RCC 7860 (cell line): Measurements from ENCODE around the gene YY1.
A peak's percentile ranks its signal among the peaks of the same experiment; 100 is the strongest.
"Not testable (repeated sequence)": the region's sequence is repeated elsewhere in the genome, so short reads cannot be mapped to it uniquely, and the experiment has no call there.

Source experiments
- DNase-seq: peaks from one replicate; pipeline ENCODE4 v3.0.0-alpha.2; 2015; ENCODE audit warnings: low spot score
- FAIRE-seq: peaks from 2 replicates; lab custom pipeline; 2012; peaks lifted over from hg19 to GRCh38; lab: Jason Lieb, UNC

Gene YY1

DNA sequence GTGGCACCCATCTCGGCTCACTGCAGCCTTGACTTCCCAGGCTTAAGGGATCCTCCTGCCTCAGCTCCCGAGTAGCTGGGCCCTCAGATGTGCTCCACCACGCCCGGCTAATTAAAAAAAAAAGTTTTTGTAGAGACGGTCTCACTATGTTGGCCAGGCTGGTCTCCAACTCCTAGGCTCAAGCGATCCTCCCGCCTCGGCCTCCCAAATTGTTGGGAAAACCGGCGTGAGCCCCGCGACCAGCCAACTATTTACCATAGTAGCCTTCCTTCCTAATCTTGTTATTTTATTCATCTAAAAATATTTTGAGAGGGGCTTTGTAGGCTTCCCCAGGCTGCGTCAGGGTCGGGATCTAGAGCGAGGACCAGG, 25.4 kb upstream of the YY1 start:
- FAIRE-seq (no peak), DNase-seq (no peak)

DNA sequence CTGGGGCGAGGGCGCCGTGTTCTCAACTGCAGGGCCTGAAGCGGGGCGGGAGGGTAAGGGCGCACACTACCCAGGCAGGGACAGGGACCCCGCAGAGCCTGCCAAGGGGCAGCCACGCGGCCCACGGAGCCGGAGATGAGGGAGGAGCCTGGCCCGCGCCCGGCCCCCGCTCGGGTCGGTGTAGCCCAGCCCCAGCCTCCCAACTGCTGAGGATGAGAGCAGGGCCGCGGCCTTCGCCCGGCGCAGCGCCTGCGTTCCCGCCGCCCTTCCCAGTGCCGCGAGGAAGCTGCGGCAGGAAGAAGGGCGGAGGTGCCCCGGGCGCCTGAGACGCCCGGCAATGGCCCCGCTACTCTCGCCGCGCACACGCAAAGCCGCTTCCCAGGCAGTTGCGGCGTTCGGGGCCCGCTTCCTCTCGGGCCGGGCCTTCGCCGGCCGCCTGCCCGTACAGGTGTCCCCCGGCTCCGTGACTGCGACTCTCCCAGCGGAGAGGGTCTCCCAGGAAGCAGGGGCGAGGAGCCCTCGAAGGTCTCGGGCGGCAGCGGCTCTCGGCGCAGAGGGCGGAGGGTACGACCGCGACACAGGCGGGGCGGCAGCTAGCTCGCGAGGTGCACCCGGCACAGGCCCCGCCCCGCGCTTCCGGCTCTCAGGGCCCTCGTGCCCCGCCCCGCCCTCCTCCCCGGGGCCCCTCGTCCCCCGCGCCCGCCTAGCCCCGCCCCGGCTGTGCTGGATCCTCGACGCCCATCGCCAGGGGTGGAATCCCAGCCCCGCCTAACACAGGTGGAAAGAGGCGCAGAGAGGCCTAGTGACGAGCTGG, 24.8 kb upstream of the YY1 start:
- FAIRE-seq = no peak
- peak; percentile 29 for DNase-seq

DNA sequence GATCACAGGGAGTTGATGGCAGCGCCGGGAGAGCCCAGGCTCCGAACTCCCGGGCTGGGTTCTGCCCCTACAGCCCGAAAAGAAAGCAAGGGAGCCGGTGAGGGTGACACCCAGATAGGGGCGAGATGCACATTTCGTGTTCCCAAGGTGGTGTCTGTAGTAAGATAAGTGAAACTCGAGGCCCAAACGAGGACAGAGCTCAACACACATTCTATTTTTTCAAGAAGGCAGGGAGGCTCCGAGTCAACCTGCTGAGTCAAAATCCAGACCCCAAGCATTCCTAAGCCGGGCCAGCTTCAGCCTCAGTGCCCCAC, 24.2 kb upstream of the YY1 start:
- FAIRE-seq (no peak), DNase-seq (no peak)

DNA sequence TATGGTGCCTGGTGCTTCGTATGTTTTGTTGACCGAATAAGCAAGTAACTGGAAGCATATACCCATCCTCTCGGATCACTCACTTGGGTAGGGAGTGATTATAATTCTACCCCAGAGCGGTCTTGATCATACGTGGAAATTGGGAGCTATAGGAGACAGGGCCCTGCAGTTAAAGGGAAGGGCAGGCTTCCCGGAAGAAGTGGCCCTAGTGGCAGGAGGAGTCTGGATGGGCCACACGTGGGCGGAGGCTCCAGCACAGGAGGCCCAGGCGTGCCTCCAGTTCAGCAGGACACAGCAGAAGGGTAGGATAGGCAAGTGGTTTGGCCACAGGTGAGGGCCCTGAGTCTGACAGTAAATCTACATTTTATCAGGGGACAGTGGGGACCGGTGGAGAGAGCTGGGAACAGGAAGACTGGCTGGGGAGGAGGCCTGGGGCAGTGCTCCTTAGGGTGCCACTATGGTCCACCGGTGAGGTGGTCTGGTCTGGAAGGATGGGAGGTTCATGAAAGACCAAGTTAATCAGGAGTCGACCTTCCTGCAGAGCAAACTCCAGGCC, 23.5 kb upstream of the YY1 start:
- DNase-seq = no peak
- FAIRE-seq = no peak

DNA sequence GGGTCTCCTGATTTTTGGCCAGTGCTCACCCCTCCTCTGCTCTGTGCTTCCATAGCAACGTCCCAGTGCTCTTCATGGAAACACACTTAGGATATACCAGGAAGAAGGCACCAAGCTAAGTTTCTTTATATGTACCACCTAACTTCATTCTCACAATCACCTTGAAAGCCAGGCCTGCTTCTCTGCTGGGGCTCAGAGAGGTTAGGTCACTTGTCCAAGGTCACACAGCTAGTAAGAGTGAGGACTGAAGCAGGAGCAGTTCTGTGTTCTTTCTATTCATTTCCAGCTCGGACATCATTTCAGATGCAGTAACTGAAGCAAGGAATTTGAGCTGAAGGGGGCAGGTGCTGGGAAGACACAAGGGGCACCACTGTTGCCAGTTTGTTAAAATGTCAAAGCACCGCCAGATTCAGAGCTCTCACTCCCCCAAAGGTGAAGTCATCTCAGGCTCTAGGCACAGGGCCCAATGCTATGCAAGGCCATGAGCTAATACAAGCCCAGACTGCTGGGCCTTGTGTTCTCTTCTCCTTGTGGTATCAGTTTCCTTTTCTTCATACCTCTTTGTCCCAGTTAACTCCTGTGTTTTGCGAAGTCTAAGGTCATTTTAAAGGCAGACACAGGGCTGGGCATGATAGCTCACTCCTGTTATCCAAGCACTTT, 19.7 kb upstream of the YY1 start:
- no peak for FAIRE-seq
- no peak for DNase-seq

DNA sequence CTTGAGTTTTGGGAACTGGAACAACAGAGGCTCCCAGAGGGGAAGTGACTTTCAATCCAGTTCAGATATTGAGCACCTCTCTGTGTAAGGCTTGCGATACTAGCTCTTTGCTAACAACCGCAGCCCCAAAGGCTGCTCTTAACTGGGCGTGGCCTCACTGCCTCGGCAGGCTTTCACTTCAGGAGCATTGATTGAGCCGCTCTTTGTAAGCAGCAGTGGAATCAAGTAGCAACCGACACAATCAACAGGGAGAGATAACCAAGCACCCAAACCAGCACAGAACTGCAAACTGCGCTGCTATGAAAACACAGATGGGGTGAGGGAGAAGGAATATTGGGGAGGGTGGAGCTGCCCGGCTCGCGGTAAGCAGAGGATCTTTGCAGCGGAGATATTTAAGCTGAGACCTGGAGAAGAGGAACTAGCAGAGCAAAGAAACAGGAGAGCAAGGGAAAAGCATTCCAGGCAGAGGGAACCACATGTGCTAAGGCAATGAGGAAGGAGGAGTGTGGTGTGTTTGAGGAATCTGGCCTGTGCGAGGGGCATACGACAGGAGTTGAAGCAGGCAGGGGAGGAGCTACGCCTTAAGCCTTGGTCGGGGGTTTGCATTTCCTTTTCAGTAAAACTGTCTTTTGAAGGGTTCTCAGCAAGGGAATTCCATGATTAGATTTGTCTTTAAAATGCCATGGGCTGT, 17.3 kb upstream of the YY1 start:
- DNase-seq (no peak), FAIRE-seq (no peak)

DNA sequence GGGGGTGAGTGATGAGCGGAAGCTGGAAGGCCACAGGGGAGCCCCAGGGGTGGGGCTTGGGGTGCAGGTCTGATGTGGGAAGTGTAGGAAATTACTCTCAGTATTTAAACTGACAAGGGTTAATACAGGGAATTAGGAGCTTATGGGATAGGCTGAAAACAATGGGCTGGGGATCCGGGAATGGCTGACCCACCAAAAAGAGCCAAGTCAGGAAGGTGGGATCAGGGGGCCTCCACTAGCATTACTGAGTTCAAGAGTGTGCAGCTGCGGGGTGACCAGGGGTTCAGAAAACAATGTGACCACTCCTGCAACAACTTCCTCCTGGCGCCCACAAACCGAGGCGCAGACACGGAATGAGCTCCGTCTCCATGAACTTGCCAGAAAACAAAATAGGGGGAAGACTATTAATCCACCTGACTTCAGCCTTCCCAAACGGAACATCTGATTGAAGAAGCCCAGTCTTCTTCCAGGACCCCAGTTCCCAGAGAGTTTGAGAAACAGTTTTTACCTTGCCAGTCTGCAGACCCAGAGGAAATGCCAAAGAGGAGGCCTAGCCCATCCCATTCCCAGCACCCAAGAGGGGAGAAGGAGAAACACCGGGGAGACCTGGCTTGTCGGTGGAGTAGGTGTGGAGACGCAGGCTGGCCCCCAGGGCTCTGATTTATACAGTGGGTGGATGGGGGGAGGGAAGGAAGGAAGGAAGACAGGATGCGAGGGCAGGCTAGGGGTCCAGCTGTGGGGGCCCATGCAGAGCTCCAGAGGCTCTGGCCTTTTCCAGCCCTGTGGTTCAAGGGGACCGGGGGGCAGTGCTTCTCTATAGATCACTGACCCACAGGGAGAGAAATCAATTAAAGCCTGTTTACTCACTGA, 16.5 kb upstream of the YY1 start:
- FAIRE-seq (no peak), DNase-seq (no peak)

DNA sequence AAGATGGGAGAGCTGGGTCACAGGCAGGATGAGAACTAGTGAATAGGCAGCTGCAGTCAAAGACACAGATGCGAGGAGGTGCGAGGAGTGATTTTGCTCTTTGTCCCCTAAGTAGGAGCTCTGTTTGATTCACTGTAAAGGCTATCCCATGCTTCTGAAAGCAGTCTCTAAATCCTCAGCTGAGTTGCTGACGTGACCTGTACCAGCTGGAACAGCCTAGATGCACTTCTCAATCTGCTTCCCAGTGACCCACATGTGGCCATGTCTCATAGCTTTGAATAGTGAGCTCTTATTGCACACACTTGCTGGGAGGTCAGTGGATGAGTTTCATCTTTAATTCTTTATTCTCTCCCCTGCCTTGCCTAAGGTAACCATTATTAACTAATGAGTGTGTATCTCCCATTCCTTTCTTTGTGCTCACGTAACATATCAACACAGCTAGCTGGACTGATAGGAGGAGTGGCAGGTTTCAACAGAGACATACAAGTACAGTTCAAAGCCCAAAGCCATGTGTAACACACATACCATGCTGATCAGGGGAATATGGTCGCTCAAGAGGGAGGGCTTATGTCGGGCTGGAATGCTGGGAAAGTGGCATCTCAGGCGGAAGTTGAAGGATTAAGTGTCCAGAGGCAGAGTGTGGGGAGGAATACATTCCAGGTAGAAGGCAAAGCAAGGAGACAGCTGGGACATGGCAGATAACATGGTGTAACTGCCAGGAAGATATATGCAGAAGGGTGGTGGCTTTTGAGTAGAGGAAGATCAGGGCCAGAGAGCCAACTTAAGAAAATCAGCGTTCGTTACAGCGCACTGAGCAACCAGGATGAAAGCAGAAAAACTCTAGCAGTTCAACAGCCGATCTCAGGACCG, 15.4 kb upstream of the YY1 start:
- DNase-seq = no peak

DNA sequence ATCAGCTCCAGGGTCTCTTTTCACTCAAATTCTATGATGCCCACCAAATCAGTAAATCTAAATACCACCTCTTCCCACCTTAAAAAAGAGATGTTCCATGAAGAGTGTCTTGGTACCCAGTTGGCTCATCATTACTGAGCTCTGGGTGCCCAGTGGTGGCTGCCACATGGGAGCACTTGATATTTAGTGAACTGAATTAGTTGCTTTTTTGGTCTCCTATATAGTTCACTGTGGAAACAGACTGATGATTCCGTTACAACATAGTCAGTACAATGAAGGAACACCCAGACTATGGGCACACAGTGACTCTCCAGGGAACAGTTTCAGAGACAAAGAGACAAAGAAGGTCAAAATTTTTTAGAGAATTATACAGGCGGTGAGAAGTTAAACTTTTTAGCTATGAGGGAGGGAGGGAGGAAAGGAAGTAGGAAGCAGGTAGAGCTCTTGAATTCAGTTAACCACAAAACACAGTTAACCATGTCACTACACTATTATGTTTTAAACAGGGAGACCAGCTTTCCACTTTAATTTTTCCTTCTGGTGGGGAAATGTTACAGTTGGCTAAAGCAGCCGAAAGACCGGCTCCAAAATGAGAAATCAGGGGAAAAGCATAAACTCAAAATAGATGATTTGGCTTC, 14.6 kb upstream of the YY1 start:
- FAIRE-seq (no peak), DNase-seq (no peak)

More for the DNA sequence above, 15.4 kb upstream of the YY1 start:
- no peak for FAIRE-seq

DNA sequence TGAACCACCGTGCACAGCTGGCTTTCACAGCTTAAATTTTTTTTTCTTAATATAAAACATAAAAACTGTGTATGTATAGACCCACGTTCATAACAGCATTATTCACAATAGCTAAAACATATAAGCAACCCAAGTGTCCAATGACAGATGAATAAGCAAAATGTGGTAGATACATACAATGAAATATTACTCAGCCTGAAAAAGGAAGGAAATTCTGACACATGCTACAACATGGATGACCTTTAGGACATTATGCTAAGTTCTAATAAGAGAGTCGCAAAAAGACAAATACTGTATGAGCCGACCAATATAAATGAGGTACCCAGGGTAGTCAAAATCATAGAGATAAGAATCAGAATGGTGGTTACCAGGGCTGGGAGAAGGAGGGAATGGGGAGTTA, 13.8 kb upstream of the YY1 start:
- no peak for DNase-seq
- FAIRE-seq = no peak

DNA sequence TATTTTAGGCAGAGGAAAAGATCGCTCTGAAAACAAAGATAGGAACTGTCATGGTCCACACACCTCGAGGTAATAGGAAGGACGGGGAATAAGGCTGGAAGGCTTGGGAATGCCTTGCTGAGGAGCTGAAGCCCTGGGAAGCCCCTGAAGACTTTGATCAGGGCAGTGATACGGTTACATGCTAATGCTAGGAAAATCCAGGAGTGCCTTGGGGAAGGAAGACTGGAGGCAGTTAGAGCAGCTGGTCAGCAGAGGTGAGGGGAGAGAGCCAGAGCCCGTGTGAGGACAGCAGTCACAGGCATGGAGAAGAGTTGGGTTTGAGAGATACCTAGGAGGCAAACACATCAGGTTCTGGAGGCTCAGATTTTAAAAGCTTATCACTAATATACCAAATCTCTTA, 8.6 kb upstream of the YY1 start:
- FAIRE-seq = no peak

DNA sequence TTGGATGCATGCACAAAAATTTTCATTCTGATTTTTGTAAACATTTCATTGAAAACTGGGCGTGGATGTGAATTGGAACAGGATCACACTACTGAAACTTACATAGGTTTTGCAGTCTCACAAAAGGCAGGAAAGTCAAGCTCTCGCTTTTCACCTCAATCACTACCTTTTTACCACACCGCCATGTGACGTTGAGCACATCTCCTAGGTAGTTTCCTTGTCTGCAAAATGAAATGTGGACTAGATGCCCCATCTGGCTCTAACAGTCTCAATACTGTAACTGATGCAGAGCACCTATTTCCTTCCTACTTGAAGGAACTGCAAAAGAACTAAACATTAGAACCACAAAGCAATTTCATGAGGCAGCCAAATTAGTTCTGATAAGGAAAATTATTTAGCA, 4.4 kb upstream of the YY1 start:
- DNase-seq (no peak), FAIRE-seq (no peak)

More for the DNA sequence above, 8.6 kb upstream of the YY1 start:
- DNase-seq = no peak

DNA sequence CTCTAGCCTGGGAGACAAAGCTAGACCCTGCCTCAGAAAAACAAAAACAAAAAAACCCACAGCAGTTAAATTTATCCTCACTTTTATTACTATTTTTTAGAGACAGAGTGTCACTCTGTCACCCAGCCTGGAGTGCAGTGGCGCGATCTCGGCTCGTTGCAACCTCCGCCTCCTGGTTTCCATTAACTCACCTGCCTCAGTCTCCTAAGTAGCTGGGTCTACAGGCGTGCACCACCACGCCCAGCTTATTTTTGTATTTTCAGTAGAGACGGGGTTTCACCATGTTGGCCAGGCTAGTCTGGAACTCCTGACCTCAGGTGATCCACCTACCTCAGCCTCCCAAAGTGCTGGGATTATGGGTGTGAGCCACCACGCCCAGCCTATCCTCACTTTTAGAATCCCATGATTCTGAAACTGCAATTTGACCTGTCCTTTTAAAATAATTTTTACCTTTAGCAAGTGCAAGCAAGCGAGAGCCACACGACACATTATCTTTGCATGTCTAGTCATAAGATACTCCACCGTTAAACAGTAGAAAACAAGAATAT, 2.6 kb upstream of the YY1 start:
- FAIRE-seq, DNase-seq: not testable (repeated sequence)

DNA sequence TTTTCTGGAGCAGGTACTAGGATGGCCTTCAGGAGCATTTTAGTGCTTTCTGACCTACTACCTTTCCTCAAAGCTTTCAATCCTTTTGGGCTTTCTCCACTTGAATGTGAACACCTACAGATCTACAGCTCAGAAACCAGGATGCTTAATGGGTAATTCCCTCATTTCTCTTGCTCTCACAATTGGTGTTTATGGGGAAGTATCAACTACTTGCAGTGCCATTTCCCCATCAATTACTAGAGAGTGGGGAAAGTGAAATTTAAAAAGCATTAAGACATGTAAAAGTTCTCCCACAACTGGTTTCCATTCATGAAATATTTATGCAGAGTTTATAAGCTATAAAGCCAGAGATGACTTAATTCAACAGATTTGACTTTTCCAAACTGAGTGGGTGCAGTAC, 2.1 kb upstream of the YY1 start:
- FAIRE-seq = no peak

DNA sequence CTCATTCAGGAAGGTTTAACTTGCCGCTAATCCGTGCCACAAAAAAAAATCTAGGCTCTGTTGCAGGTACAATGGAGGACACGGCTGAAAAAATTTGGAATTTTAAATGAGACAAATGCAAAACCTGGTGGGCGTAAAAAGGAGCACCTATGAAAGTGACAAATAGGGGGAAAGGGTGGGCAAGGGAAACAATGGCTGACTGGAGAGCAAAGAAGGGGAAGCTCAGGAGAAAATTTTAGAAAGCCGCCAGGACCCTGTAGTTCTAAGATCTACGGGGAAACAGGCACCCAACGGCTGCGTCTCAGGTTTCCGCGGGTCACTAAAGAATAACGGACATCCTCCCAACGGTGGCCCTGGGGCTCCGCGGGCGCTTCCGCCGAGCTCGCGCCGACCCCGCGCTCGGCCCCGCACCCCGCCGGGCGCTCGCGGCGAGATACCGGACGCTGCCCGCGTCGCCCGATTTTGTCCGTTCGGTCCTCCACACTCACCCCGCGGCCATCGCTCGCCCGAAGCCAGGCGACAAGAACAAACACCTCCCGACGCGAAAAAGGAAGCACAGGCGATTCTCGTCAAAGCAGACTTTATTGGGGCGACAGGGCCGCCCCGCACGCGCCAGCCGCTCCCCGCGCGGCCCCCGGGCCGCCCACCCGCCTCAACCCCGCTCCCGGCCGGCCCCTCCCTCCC, 1.1 kb upstream of the YY1 start:
- DNase-seq = no peak
- FAIRE-seq = no peak

More for the DNA sequence above, 2.1 kb upstream of the YY1 start:
- DNase-seq = no peak

DNA sequence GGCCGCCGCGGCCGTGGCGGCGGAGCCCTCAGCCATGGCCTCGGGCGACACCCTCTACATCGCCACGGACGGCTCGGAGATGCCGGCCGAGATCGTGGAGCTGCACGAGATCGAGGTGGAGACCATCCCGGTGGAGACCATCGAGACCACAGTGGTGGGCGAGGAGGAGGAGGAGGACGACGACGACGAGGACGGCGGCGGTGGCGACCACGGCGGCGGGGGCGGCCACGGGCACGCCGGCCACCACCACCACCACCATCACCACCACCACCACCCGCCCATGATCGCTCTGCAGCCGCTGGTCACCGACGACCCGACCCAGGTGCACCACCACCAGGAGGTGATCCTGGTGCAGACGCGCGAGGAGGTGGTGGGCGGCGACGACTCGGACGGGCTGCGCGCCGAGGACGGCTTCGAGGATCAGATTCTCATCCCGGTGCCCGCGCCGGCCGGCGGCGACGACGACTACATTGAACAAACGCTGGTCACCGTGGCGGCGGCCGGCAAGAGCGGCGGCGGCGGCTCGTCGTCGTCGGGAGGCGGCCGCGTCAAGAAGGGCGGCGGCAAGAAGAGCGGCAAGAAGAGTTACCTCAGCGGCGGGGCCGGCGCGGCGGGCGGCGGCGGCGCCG, 381 bp downstream of the YY1 start:
- DNase-seq = no peak
- no peak for FAIRE-seq

DNA sequence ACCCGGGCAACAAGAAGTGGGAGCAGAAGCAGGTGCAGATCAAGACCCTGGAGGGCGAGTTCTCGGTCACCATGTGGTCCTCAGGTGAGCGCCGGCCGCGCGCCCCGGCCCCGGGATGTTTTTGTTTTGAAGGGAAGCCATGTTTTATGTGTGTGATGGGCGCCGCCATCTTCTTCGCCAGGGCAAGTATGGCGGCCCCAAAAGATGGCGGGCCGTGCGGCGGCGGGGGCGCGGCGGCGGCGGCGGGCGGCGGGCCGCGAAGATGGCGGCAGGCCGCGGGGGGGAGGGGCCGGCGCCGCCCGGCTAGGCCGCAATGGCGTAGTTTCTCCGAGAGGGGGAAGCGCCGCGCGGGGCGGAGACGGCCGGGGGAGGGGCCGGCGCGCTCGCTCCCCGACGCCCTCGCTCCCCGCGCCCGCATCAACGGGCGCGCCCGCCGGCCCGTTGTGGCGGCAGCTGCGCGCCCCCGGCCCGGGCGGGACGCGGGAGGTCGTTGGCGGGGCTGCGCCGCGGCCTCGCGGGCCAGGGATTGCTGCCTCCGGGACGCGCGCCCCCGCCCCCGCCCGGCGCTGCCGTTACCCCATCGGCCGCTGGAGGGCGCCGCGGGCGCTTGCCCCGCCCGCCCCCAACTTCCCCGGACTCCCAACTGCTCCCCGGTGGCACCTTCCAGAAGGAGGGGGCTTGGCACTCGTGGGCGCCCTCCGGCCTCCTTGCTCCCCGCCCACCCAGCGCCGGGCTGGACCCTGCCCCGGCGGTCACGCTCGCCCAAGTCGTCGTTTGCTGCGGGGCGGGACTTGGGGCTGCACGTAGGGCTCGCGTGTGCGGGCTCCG, 1.1 kb downstream of the YY1 start:
- FAIRE-seq = no peak
- DNase-seq = peak; percentile 64
